Neural cell (in vitro differentiated cells): ENCODE data around the gene RBP4.

Experiments used
- CTCF ChIP-seq: fragments of 450-650 bp; IDR thresholded peaks from 2 replicates; pipeline ENCODE4 v1.5.1; 2014; ENCODE audit warnings: antibody characterized with exemption, mild to moderate bottlenecking, moderate library complexity; ENCODE audit not compliant: poor library complexity, severe bottlenecking
- EP300 ChIP-seq: fragments of 450-650 bp; conservative IDR thresholded peaks from 2 replicates; pipeline ENCODE4 v1.6.1; 2014; ENCODE audit warnings: antibody characterized with exemption, mild to moderate bottlenecking, moderate library complexity; ENCODE audit not compliant: poor library complexity, severe bottlenecking
- EZH2 ChIP-seq: fragments of 200-600, 300-800 bp; shearing (Covaris generic), sonication (generic); IDR thresholded peaks from 2 replicates; pipeline ENCODE4 v1.6.1; 2014; ENCODE audit warnings: antibody characterized with exemption, low read length, borderline replicate concordance, mild to moderate bottlenecking; ENCODE audit not compliant: insufficient read depth, poor library complexity, severe bottlenecking
- MXI1 ChIP-seq: fragments of 450-650 bp; conservative IDR thresholded peaks from 2 replicates; pipeline ENCODE4 v1.6.1; 2014; ENCODE audit warnings: antibody characterized with exemption, mild to moderate bottlenecking; ENCODE audit not compliant: poor library complexity, severe bottlenecking
- POLR2AphosphoS5 ChIP-seq: IDR thresholded peaks from 2 replicates; pipeline ENCODE4 v1.6.1; 2012
- RAD21 ChIP-seq: fragments of 450-650 bp; conservative IDR thresholded peaks from 2 replicates; pipeline ENCODE4 v1.6.1; 2014; ENCODE audit warnings: antibody characterized with exemption, mild to moderate bottlenecking, moderate library complexity
- REST ChIP-seq: IDR thresholded peaks from 2 replicates; pipeline ENCODE4 v1.6.1; 2012; ENCODE audit warnings: borderline replicate concordance
- TAF1 ChIP-seq: IDR thresholded peaks from 2 replicates; pipeline ENCODE4 v1.6.1; 2012; ENCODE audit warnings: low read depth

DNA sequence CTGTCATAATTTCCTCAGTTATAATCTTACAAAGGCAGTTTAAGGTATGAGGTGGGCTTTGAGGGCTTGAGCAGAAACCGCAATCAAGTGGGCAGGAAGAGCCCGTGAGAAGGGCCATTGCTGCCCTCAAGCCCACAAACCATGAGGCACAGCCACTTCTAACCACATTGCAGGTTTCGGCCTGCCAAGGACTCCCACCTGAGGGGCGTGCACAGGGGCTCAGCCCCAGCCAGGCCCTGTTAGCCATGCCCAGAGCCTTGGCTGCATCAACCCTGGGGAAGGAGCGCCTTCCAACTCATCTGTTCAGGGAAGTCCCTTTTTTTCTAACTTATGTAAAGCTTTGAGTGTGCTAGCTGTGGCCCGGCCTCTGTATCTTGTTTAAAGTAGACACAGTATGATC lies 40.5 kb downstream of the RBP4 start:
- TF ChIP-seq RAD21 (no peak), CTCF (no peak), EZH2 (no peak), POLR2AphosphoS5 (no peak), EP300 (no peak), REST (no peak), TAF1 (no peak), MXI1 (no peak)
